Natural killer cell (primary cell): ENCODE measurements around the gene ESPNL. TPM values are rescaled to one million over a fixed set of nuclear protein-coding genes. Genes with fewer than 3 reads are reported as not detected.

ENCODE experiments used
- ATAC-seq, 3 donors: fragments of 150-1000 bp in 2 of 3; fragments of 200-7000 bp in 1 of 3; cut with Tn5 transposase; 1 replicate in 1 of 3; 2 replicates in 2 of 3; pipeline ENCODE4 v1.10.0; 2021; ENCODE audit warnings: mild to moderate bottlenecking in 2 of 3, moderate library complexity in 2 of 3
- DNase-seq, 2 donors: peaks; one replicate each; pipeline versions ENCODE4 v3.0.0 to v3.0.0-alpha.2; 2013 to 2021; ENCODE audit warnings: mixed read lengths in 1 of 2
- H3K27ac ChIP-seq: one replicate; pipeline ENCODE4 v1.5.1; 2013; ENCODE audit warnings: mild to moderate bottlenecking, low read length
- H3K27me3 ChIP-seq: one replicate; pipeline ENCODE4 v1.6.1; 2013; ENCODE audit warnings: low read length; ENCODE audit not compliant: control insufficient read depth, insufficient read depth
- H3K36me3 ChIP-seq: one replicate; pipeline ENCODE4 v1.6.1; 2013; ENCODE audit warnings: low read length; ENCODE audit not compliant: control insufficient read depth, insufficient read depth
- H3K4me1 ChIP-seq: one replicate; pipeline ENCODE4 v1.6.1; 2013; ENCODE audit warnings: low read length; ENCODE audit not compliant: control insufficient read depth, insufficient read depth
- H3K4me3 ChIP-seq: one replicate; pipeline ENCODE4 v1.5.1; 2013; ENCODE audit warnings: low read length
- H3K9me3 ChIP-seq: one replicate; pipeline ENCODE4 v1.6.1; 2013; ENCODE audit warnings: low read length; ENCODE audit not compliant: control insufficient read depth, insufficient read depth
- H3K27ac Mint-ChIP-seq, 2 donors: one replicate each; pipeline ENCODE4 v1.8.0; 2022; ENCODE audit warnings: mild to moderate bottlenecking in 2 of 2, mixed read lengths in 2 of 2, moderate library complexity in 1 of 2
- H3K27me3 Mint-ChIP-seq, 2 donors: one replicate each; pipeline ENCODE4 v1.8.0; 2022; ENCODE audit warnings: low read depth in 2 of 2, mixed read lengths in 2 of 2
- H3K36me3 Mint-ChIP-seq: one replicate; pipeline ENCODE4 v1.8.0; 2022; ENCODE audit warnings: mixed read lengths
- H3K4me1 Mint-ChIP-seq, 2 donors: one replicate each; pipeline ENCODE4 v1.8.0; 2022; ENCODE audit warnings: mixed read lengths in 2 of 2
- H3K4me3 Mint-ChIP-seq: one replicate; pipeline ENCODE4 v1.8.0; 2022; ENCODE audit warnings: mild to moderate bottlenecking, moderate library complexity, mixed read lengths
- H3K9me3 Mint-ChIP-seq, 2 donors: one replicate each; pipeline ENCODE4 v1.8.0; 2022; ENCODE audit warnings: mixed read lengths in 2 of 2
- CTCF ChIP-seq: fragments of 200-600 bp; IDR thresholded peaks from one replicate; pipeline ENCODE4 v1.8.0; 2022; ENCODE audit warnings: antibody characterized with exemption
- WGBS: methylation state at CpG from one replicate; pipeline ENCODE4 v1.1.7; 2013; ENCODE audit warnings: missing lambda C conversion rate; ENCODE audit not compliant: insufficient coverage; 5-methylcytosine and 5-hydroxymethylcytosine counted together
- intact Hi-C: fragments of 100-400 bp; cut with micrococcal nuclease; formaldehyde crosslinking; loops from one replicate; pipeline ENCODE4 v1.14.2; 2022
- total RNA-seq, 4 donors: library from RNA; stranded (reverse); fragments of 120-200 nt in 1 of 4; gene quantifications; one replicate each; pipeline versions ENCODE4 v1.2.3 to v1.2.4, GENCODE V29; 2013 to 2022

ESPNL gene
- total RNA-seq, 3 donors from 2014 or later (not counting 1 experiment from before 2014, with no cell fraction given): not detected

DNA sequence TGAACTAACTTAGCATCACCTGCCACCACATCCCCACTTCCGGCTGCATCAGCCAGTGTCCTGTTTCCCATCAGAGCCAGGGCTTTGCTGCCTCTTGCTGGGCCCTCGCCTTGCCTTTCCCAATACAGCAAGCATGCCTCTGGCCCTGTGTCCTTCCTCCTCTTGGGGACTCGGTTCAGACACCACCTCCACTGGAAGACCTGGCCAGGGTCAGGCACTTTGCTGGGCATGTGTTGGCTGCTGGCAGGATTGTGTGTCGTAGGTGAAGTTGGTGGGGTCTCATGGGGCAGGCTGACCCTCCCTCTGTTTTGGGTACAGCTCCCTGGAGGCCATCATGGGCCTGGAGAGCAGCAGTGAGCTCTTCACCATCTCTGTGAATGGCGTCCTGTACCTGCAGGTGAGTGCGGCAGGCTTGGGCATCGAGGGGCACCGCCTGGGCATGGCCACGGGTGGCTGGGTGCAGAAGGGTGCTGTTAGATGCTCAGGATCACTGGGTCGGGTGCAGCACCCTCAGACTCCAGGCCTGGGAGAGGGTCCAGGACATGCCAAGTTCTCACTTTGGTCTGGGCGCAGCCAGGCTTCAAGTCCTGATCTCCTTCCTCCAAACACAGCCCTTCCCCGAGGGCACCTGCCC is 65.3 kb downstream of the ESPNL start:
- TF ChIP-seq CTCF: no peak
- 92% methylated on average over 12 of the region's 12 CpGs for WGBS
- DNase-seq (no peak), ATAC-seq (no peak)
- Histone ChIP-seq H3K27me3 (peaks cover 2% of the 10 kb centered on the region), H3K9me3 (no peaks in the 10 kb centered on the region), H3K36me3 (peaks cover 22% of the 10 kb centered on the region), H3K4me3 (no peak overlapping the region), H3K4me1 (peaks cover 9% of the 10 kb centered on the region), H3K27ac (no peak overlapping the region)
- Mint-ChIP-seq H3K27ac (no peak overlapping the region), H3K27me3 (peaks cover 0 to 5% of the 10 kb centered on the region in 2 donors), H3K4me3 (peak overlapping the region; percentile 69), H3K9me3 (no peaks in the 10 kb centered on the region), H3K4me1 (peaks cover 18 to 24% of the 10 kb centered on the region in 2 donors), H3K36me3 (no peaks in the 10 kb centered on the region)
- intact Hi-C loops: loop anchor here (5.0 kb wide), 1 partner anchor 37 kb away; the partner anchor contains the start of gene ILKAP

DNA sequence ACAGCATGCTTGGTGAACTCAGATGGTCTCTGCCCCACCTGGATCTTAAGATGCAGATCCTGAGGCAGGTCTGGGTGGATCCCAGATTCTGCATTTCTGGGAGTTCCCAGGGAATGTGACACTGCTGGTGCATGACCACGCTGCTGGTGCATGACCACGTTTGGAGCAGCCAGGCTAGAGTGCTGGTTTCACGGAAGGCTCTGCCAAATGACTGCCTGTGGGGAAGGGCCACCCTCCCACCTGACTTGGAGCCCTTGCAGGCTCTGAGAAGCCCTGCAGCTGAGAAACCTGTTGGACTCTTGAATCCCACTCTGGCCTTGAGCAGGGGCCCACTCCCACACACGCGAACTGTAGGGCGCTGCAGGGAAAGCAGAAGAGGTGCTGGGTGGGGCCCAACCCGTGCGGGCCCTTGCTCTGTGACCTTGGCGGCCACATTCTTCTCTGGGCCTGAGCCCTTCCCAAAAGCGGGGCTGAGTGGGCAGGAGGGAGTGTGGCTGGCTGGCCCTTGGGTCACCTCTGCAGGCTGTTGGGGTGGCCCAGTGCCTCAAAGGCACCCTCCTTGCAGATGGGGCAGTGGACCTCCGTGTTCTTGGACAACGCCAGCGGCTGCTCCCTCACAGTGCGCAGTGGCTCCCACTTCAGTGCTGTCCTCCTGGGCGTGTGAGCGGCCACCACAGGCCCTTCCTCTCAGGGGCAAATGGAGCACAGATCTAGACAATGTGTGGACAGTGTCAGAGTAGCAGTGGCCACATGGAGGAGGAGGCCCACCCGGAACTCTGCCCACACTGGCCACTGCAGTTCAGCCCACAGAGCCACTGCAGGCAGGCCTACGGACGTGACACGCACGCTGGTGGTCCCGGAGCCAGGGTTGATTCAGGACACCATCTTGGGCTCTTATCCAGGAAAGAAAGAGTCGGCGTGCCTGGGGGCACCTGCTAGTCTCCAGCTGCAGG is 66.5 kb downstream of the ESPNL start:
- Mint-ChIP-seq H3K9me3 (no peaks in the 10 kb centered on the region), H3K4me1 (peaks cover 21 to 34% of the 10 kb centered on the region in 2 donors), H3K27ac (no peak overlapping the region), H3K4me3 (no peak overlapping the region), H3K27me3 (peaks cover 0 to 5% of the 10 kb centered on the region in 2 donors), H3K36me3 (no peaks in the 10 kb centered on the region)
- no peak for TF ChIP-seq CTCF
- Histone ChIP-seq H3K9me3 (no peaks in the 10 kb centered on the region), H3K27ac (no peak overlapping the region), H3K4me3 (no peak overlapping the region), H3K36me3 (peaks cover 30% of the 10 kb centered on the region), H3K27me3 (peaks cover 2% of the 10 kb centered on the region), H3K4me1 (peaks cover 14% of the 10 kb centered on the region)
- WGBS: 91% methylated on average over 24 of the region's 24 CpGs
- no peak for DNase-seq
- ATAC-seq: no peak
- intact Hi-C loops: loop anchor here (5.0 kb wide), 1 partner anchor 36 kb away; the partner anchor contains the start of gene ILKAP

DNA sequence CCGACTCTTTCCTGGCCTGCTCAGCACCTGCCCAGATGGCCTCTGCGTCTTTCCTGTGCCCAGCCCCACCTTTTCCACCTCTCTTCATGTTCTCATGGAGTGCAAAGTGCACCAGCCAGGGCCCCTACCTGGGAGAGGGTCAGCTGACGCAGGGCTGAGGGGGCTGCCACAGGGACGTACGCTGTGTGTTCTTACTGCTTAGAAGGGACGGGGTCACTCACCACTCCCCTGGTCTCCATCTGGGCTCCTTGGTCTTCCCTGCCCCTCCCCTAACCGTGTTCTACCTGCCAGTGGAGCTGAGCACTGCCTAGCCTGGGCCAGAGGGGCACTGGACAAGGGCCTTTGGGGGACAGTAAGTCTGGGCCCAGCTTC is 67.2 kb downstream of the ESPNL start:
- H3K27me3 ChIP-seq: peaks cover 1% of the 10 kb centered on the region
- no peaks in the 10 kb centered on the region for H3K9me3 ChIP-seq
- Mint-ChIP-seq H3K27ac (peak overlapping the region in 1 of 2 donors; percentile 93), H3K9me3 (no peaks in the 10 kb centered on the region), H3K4me3 (no peak overlapping the region), H3K36me3 (no peaks in the 10 kb centered on the region), H3K4me1 (peaks cover 28 to 41% of the 10 kb centered on the region in 2 donors), H3K27me3 (peaks cover 0 to 5% of the 10 kb centered on the region in 2 donors)
- ATAC-seq: no peak
- WGBS: 90% methylated on average over 7 of the region's 7 CpGs
- H3K36me3 ChIP-seq: peaks cover 33% of the 10 kb centered on the region
- H3K4me3 ChIP-seq: no peak overlapping the region
- TF ChIP-seq CTCF: no peak
- H3K27ac ChIP-seq: no peak overlapping the region
- intact Hi-C loops: loop anchor here (5.0 kb wide), 1 partner anchor 35 kb away; the partner anchor contains the start of gene ILKAP
- peaks cover 16% of the 10 kb centered on the region for H3K4me1 ChIP-seq
- no peak for DNase-seq
